ENCODE results near the gene GGTLC1.

GGTLC1 gene

GRCh38 chr20:23937303-23938117 is 51.1 kb downstream of the GGTLC1 start:
- no peaks in the 10 kb centered on the region for H3K27me3 ChIP-seq (ENCODE audit: insufficient read depth, low read depth, severe bottlenecking)
- no peak overlapping the region for H3K27ac ChIP-seq
- DNase-seq = peak; percentile 73
- H3K36me3 ChIP-seq = no peaks in the 10 kb centered on the region
- no peaks in the 10 kb centered on the region for H3K9me3 ChIP-seq (ENCODE audit: severe bottlenecking)
- H3K4me3 ChIP-seq (ENCODE audit: low read depth, low read length) = no peak overlapping the region
- TF ChIP-seq, protein P1, sequence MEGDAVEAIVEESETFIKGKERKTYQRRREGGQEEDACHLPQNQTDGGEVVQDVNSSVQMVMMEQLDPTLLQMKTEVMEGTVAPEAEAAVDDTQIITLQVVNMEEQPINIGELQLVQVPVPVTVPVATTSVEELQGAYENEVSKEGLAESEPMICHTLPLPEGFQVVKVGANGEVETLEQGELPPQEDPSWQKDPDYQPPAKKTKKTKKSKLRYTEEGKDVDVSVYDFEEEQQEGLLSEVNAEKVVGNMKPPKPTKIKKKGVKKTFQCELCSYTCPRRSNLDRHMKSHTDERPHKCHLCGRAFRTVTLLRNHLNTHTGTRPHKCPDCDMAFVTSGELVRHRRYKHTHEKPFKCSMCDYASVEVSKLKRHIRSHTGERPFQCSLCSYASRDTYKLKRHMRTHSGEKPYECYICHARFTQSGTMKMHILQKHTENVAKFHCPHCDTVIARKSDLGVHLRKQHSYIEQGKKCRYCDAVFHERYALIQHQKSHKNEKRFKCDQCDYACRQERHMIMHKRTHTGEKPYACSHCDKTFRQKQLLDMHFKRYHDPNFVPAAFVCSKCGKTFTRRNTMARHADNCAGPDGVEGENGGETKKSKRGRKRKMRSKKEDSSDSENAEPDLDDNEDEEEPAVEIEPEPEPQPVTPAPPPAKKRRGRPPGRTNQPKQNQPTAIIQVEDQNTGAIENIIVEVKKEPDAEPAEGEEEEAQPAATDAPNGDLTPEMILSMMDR (IDR thresholded peaks at IDR 0.05; ENCODE audit: low read depth, low read length) = peak; percentile 89

Measured in WERI-Rb-1 (cell line).